SKM-1 (cell line): Measurements from ENCODE around the gene KRTAP10-12.

Source experiments
- DNase-seq: peaks from one replicate; lab custom pipeline; 2025; ENCODE audit not compliant: unreplicated experiment; lab: John Stamatoyannopoulos, UW

The KRTAP10-12 gene

DNA sequence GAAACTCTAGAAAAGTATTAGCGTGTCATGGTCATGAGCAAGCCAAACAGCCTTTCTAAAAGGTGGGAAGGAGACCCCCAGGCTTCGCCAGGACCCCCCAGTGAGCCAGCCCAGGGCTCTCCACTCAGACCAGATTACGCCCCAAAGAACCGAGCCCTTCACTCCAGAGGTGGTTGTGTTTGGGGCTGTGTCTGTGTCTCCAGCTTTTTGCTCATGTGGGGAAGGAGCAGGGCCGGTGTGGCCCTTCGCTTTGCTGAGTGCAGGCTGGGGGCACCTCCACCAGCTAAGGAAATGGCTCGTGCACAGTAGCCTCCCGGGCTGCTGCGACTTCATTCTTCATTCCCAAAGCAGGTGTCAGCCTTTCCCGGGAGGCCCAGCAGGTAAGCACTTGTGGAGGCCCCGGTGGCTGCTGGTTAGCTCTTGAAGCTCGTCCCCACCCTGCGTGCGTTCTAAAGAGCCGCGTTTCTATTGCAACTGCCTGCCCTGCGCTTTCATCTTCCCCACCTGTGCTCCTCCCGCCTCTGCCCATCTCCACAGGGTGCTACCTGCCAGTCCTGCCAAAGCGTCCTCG, 13.9 kb downstream of the KRTAP10-12 start:
- no peak for DNase-seq

DNA sequence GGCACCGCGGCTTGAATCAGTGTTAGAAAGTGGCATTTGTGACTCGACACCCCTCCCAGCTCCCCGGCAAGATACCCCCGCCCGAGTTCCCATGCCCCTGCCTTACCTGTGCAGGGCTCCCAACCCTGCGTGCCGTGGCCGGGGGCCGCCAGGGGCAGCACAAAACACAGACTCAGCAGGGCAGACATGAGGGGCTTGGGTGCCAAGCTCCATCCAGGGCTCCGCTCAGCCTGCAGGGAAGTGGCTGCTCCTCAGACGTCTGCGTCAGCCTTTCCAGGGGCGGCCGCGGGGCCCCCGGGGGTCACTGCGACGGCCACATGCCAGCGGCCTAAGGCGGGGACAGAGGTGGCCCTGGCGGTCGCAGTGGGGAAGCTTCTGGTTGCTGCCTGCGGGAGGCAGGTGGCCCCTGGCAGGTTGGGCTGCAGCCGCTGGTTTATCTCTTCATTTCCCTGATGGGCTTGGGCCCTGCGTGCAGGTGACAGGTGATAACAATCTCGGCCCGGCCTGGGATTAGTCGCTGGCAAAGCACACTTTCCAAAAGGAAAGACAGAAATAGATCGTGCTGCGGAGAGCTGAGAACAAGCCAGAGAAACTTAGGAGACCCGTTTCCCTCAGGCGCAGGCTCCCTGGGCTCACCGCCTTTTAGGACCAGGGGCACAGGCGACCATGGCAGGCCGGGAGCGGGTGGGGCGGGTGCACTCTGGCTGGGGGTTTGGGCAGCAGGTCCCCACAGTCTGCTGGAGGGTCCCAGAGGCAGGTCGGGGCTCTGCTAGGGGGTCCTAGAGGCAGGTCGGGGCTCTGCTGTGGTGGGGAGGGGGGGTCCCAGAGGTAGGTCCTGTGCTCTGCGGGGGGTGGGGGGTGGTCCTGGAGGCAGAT, 14.6 kb downstream of the KRTAP10-12 start, which contains the start of gene TSPEAR:
Gene TSPEAR (minus strand): TSS at position 246 of the 876 bp plus-strand sequence. CDS start 58 bp downstream, at position 188.
- DNase-seq: no peak

GRCh38 chr21:44712203-44713028, 15.4 kb downstream of the KRTAP10-12 start:
- no peak for DNase-seq

DNA sequence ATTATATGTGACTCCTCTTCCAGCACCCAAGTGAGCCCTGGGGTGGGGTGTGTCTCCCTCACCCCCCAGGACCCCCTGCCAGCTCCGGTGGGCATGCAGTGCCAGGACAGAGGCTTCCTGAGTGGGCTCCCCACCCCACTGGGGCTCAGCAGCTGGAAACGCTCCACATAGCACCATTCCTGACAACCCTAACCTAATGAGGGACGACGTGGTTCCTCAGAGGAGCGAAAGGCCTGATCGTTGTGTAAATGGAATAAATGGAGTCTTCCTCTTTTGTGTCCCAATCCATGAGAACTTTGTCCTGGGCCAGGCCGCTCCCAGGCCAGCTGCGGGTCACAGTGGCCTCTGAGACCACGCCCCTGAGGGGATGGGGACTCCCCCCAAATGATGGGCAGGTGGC, 16.2 kb downstream of the KRTAP10-12 start:
- DNase-seq: no peak

DNA sequence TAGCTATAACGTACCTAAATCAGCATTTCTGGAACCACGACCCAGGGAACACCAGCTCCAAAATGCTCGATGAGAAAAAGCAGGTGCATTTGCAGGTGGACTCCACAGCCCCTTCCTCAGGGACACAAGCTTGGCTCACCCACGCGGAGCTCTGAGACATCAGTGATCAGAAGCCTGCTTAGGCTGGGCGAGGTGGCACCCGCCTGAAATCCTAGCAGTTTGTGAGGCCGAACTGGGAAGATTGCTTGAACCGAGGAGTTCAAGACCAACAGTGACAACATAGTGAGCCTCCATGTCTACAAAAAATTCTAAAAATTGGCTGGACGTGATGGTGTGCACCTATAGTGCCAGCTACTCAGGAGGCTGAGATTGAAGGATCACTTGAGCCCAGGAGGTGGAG, 16.9 kb downstream of the KRTAP10-12 start:
- no peak for DNase-seq

GRCh38 chr21:44714905-44715304, 17.9 kb downstream of the KRTAP10-12 start:
- DNase-seq: no peak

DNA sequence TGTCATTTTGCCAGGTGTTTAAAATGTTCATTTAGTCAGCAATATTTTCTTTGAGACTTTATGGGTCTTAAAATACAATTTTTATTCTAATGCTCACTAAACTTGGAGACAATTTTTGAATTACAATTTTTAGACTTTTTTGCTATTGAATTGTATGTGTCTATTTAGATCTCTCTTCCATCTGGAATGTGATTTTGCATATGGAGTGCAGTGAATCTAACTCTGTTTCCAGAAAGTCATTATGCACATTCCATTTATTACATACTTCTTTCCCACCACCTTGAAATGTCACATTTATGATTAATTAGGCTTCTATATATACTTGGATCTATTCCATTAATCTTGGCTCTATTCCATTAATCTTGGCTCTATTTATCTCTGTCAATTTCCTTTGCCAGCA, 20.0 kb downstream of the KRTAP10-12 start:
- no peak for DNase-seq

- no peak for DNase-seq
Measured at GRCh38 chr21:44718093-44718492, 21.1 kb downstream of the KRTAP10-12 start.

GRCh38 chr21:44718571-44718970, 21.6 kb downstream of the KRTAP10-12 start:
- no peak for DNase-seq

- no peak for DNase-seq
Measured at GRCh38 chr21:44720170-44720569, 23.2 kb downstream of the KRTAP10-12 start.

DNA sequence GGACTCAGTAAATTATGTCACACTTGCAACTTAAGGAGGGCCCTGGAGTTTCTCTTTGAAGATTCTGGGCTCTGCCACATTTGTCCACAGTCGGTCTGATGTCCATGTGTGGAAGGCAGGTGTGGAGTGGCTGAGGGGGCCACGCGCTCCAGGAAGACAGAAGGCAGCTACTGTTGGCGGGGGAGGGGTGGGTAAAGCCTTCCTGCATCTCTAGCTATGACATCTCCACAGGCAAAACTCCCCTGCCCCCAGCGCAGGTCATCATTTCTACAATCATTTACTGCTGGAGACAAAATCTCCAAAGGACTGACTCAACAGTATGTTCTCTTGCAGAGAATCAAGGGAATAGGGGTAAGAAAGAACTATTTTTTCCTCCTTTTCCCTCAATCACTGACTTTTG, 25.8 kb downstream of the KRTAP10-12 start:
- no peak for DNase-seq

DNA sequence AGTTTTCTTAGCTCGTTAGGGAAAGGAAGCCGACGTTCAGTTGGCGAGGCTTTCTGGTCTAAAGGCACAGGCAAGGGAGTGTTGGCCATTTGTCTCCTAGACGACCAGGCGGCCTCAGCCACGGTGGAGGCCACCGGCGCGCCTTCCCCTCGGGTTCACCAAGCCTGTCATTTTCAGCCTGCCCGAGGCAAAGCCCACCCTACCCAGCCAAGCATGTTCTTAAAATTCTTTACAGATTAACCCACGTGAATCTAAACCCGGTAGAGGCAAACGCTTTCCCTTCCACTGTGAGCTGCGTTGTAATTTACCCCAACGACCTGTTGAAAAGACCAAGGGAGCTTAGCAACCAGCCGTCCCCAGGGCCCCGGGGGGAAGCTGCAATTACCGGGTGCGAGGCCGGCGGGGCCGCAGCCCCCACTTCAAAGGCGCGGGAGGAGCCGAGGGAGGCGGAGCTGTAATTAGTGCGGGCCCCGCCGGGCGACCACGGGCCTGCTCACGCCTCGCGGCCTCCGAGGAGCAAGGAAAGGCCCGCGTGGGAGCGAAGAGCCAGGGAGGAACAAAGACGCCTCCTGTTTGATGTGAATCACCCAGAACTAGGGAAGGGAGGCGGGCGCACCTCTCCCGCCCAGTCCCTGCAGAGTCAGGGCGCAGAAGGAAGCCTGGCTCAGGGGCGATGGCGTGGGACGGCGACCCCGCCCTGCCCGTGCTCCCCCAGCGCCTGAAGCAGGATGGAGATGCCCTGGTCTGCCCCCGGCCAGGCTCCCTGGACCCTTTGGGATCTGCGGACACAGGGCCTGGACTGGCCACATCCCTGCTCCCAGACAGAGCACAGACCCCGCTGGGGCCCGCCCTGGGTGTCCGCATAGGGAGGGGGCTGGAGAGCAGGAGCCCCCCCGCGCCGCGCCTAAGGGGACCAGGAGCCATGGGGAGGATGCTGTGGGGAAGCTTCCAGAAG, 26.5 kb downstream of the KRTAP10-12 start:
- DNase-seq: no peak

GRCh38 chr21:44724196-44724595, 27.2 kb downstream of the KRTAP10-12 start:
- no peak for DNase-seq

GRCh38 chr21:44724926-44725325, 28.0 kb downstream of the KRTAP10-12 start:
- no peak for DNase-seq

GRCh38 chr21:44726826-44727225, 29.9 kb downstream of the KRTAP10-12 start:
- DNase-seq: no peak

DNA sequence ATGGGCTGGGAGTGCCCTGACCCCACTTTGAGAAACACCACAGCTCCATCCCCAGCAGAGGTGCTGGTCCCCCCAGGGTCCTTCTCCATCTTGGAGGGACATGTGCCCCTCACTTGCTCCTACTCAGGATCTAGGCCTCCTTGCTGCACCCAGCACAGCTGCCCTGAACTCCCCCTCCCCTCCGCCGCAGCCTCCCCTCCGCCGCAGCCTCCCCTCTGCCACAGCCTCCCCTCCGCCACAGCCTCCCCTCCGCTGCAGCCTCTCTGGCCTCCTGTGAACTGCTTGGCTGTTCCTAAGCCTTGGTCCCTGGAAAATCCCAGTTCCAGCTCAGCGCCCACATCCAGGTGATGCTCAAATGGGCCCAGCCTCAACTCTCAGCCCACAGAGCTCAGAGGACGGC, 30.3 kb downstream of the KRTAP10-12 start:
- no peak for DNase-seq

- DNase-seq: no peak
Measured at GRCh38 chr21:44727757-44728156, 30.8 kb downstream of the KRTAP10-12 start.

- DNase-seq: no peak
Measured at GRCh38 chr21:44728716-44729115, 31.7 kb downstream of the KRTAP10-12 start.

DNA sequence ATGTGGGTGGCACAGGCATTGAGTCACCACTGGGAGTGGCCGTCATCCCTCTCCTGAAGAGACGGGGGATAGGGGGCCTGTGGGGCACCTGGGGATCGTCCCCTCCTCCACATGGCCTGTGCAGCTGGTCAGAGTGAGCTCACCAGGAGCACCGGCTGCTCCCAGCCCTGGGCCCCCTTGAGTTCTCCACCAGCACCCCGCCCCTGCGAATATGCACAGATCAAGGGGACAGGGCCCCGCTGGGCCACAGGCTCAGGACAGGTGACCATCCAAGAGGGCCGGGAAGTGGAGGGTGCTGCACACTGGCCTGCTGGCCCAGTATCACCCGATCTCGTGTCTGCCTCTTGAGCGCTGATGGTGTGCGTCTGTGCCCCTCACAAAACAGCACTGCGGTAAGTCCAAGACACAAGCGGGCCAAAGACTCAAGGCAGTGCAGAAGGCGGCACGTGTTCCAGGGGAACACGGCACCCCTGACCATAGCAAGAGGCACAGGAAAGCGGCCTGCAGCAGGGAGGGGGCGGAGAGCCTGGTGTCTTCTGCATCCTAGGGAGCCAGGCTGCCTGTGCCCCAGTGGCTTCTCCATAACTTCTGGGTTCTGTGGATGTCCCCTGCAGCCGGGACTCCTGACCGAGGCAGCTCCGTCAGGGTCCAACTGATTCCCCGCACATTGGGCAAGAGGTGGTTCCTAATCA, 32.5 kb downstream of the KRTAP10-12 start:
- DNase-seq: no peak

DNA sequence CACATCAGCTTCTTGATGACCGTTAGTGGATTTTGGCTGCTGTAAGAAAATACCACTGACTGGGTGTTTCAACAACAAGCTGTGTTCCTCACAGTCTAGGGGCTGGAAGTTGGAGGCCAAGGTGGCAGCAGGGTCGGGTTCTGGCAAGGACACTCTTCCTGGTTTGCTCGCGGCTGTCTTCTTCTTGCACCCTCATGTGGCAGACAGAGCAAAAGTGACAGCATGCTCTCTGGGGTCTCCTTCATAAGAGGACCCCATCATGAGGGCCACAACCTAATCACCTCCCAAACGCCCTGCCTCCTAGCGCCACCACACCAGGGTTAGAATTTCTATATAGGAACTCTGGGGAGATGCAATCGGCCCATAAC, 33.0 kb downstream of the KRTAP10-12 start:
- no peak for DNase-seq
